K562 (cell line): ENCODE measurements around the gene RNASET2. TPM values are rescaled to one million over a fixed set of nuclear protein-coding genes. Genes with fewer than 3 reads are reported as not detected.

Experiments
- BCLAF1 ChIP-seq, 2 experiments: fragments of 450-650 bp in 1 of 2; IDR thresholded peaks; 2 replicates each; pipeline ENCODE4 v1.6.1; 2011 to 2017; ENCODE audit warnings: low read depth in 2 of 2, antibody characterized with exemption in 1 of 2, borderline replicate concordance in 1 of 2, low read length in 1 of 2, mild to moderate bottlenecking in 1 of 2, mixed read lengths in 1 of 2; ENCODE audit not compliant: control insufficient read depth in 1 of 2
- CBX2 ChIP-seq: fragments of 200-600 bp; sonication (generic); IDR thresholded peaks from one replicate; pipeline ENCODE4 v1.6.1; 2012; ENCODE audit warnings: mild to moderate bottlenecking, low read length, inconsistent platforms; ENCODE audit not compliant: insufficient read depth, poor library complexity, severe bottlenecking
- ELF4 ChIP-seq: fragments of 450-650 bp; formaldehyde crosslinking; IDR thresholded peaks from 2 replicates; pipeline ENCODE4 v1.4.0; 2022; ENCODE audit warnings: missing genetic modification characterization
- ESRRA ChIP-seq: fragments of 450-650 bp; IDR thresholded peaks from 2 replicates; pipeline ENCODE4 v1.6.1; 2014; ENCODE audit warnings: low read depth, mild to moderate bottlenecking, moderate library complexity, borderline replicate concordance
- MTA1 ChIP-seq: fragments of 450-650 bp; IDR thresholded peaks from 2 replicates; pipeline ENCODE4 v1.6.1; 2017; ENCODE audit warnings: borderline replicate concordance
- NFE2 ChIP-seq: IDR thresholded peaks from 2 replicates; pipeline ENCODE4 v1.6.1; 2014; ENCODE audit warnings: antibody characterized with exemption, low read depth
- NR2C1 ChIP-seq, 2 experiments: fragments of 450-650 bp; IDR thresholded peaks; 2 replicates each; pipeline ENCODE4 v1.6.1; 2017; ENCODE audit warnings: mild to moderate bottlenecking in 2 of 2, antibody characterized with exemption in 1 of 2, inconsistent platforms in 1 of 2, missing compliant biosample characterization in 1 of 2, missing genetic modification characterization in 1 of 2
- RAD51 ChIP-seq: fragments of 450-650 bp; IDR thresholded peaks from 2 replicates; pipeline ENCODE4 v1.7.1; 2016; ENCODE audit warnings: low read depth, mild to moderate bottlenecking, borderline replicate concordance
- RBM22 ChIP-seq: fragments of 200-400 bp; formaldehyde crosslinking; IDR thresholded peaks from 2 replicates; pipeline ENCODE4 v1.6.1; 2018; ENCODE audit warnings: low read length, low read depth; ENCODE audit not compliant: poor library complexity, severe bottlenecking
- RBM34 ChIP-seq: fragments of 200-400 bp; formaldehyde crosslinking; IDR thresholded peaks from 2 replicates; pipeline ENCODE4 v1.6.1; 2018; ENCODE audit warnings: low read length, borderline replicate concordance; ENCODE audit not compliant: insufficient read depth
- THRAP3 ChIP-seq: fragments of 450-650 bp; IDR thresholded peaks from 2 replicates; pipeline ENCODE4 v1.6.1; 2016; ENCODE audit warnings: mild to moderate bottlenecking, inconsistent platforms, borderline replicate concordance
- ZBTB7A ChIP-seq: IDR thresholded peaks from 2 replicates; pipeline ENCODE4 v1.6.1; 2011; ENCODE audit warnings: low read depth, mild to moderate bottlenecking, low read length, moderate library complexity, borderline replicate concordance; ENCODE audit not compliant: control insufficient read depth
- ZNF175 ChIP-seq: fragments of 200-800 bp; sonication (Bioruptor generic); IDR thresholded peaks from 2 replicates; pipeline ENCODE4 v1.6.1; 2016; ENCODE audit warnings: low read depth, mild to moderate bottlenecking, missing genetic modification characterization, missing compliant biosample characterization
- ZNF407 ChIP-seq: fragments of 450-650 bp; IDR thresholded peaks from 2 replicates; pipeline ENCODE4 v1.6.1; 2016; ENCODE audit warnings: low read depth
- polyA plus RNA-seq, 8 experiments: library from polyadenylated mRNA; depleted of rRNA in 4 of 8; stranded (reverse) in 5 of 8; unstranded in 3 of 8; fragments of >200 nt; fragmentation: Nextera tagmentation in 2 of 8; fragmentation: Illumina TruSeq in 1 of 8; extraction: Ambion mirVana in 2 of 8; extraction: Trizol in 1 of 8; gene quantifications; 2 replicates each; pipeline versions ENCODE4 v1.2.1 to v1.2.3, GENCODE V29; 2011 to 2014; ENCODE audit warnings: inconsistent platforms in 1 of 8, missing spikeins in 1 of 8
- total RNA-seq, 7 experiments: library from RNA; depleted of rRNA in 6 of 7; stranded (reverse); fragments of >200 nt in 6 of 7; fragmentation: Illumina TruSeq in 2 of 7; extraction: Trizol in 2 of 7; gene quantifications; 2 replicates each; pipeline versions ENCODE4 v1.2.1 to v1.2.3, GENCODE V29; 2011 to 2021; ENCODE audit warnings: low replicate concordance in 1 of 7

RNASET2 gene
- total and polyA plus RNA-seq, 9 of the 15 experiments (the other 6 are each of a cell fraction or from before 2014, with no cell fraction given): 7.4 to 141 (median 91.3) TPM

GRCh38 chr6:166958926-166959861, 2.8 kb upstream of the RNASET2 start (continued):
- no peak for TF ChIP-seq MTA1
- no peak for TF ChIP-seq ZNF407
- no peak for TF ChIP-seq RBM34
- TF ChIP-seq ZBTB7A: peak; percentile 46; the same call in 1 of the 2 replicates
- peak; percentile 29 for TF ChIP-seq ZNF175 (CRISPR knock-in tag)
- TF ChIP-seq ELF4 (CRISPR knock-in tag): no peak
- no peak for TF ChIP-seq ESRRA
- TF ChIP-seq THRAP3: no peak
- TF ChIP-seq NFE2: 0 out of 2 replicates have a peak, but pooled peaks have one; percentile 21
- TF ChIP-seq CBX2: no peak
- no peak for TF ChIP-seq RAD51
- no peak for TF ChIP-seq RBM22
- no peak for TF ChIP-seq NR2C1 (IDR thresholded peaks at IDR 0.05)
- no peak for TF ChIP-seq NR2C1 (tag; IDR thresholded peaks at IDR 0.05)
- TF ChIP-seq BCLAF1 (IDR thresholded peaks at IDR 0.05; ENCODE audit: borderline replicate concordance in 1 of 2, control insufficient read depth in 1 of 2, low read depth in 2 of 2, low read length in 1 of 2): no peak
